NCI-H524 (cell line): ENCODE measurements around the gene MYH7.
"Not testable (repeated sequence)": the region's sequence is repeated elsewhere in the genome, so short reads cannot be mapped to it uniquely, and the experiment has no call there.

Experiments used
- DNase-seq, 2 experiments: peaks; one replicate each; lab custom pipeline; 2025; lab: John Stamatoyannopoulos, UW

Gene MYH7

DNA sequence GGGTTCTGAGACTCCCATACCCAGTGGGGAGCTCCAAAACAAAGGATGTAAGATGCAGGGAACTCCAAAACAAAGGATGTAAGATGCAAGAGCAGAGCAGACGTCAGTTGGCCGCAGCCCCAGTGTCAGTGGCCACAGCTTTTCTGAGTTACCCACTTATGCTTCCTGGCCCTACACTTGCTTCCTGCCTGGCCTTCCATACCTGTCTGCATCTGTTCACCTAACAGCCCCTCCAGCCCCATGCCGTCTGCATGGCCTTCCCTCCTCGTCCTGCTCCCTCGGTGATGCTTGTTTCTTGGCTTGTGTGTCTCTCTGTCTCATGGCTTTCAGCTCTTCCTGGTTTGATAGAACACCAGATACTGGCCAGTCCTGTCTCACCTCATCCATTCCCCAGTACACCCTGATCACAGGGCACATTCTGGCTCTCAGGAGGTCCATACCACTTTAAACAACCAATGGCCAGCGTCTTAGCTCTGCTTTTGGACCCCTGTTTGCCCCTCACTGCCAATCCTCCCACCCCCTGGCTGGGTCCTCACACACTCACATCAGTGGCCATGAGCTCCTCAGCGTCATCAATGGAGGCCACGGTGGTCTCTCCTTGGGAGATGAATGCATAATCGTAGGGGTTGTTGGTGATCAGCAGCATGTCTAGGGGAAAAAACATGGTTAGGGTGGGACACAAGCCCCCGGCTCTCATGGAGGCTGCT is 5.3 kb downstream of the MYH7 start:
- DNase-seq: no peak

DNA sequence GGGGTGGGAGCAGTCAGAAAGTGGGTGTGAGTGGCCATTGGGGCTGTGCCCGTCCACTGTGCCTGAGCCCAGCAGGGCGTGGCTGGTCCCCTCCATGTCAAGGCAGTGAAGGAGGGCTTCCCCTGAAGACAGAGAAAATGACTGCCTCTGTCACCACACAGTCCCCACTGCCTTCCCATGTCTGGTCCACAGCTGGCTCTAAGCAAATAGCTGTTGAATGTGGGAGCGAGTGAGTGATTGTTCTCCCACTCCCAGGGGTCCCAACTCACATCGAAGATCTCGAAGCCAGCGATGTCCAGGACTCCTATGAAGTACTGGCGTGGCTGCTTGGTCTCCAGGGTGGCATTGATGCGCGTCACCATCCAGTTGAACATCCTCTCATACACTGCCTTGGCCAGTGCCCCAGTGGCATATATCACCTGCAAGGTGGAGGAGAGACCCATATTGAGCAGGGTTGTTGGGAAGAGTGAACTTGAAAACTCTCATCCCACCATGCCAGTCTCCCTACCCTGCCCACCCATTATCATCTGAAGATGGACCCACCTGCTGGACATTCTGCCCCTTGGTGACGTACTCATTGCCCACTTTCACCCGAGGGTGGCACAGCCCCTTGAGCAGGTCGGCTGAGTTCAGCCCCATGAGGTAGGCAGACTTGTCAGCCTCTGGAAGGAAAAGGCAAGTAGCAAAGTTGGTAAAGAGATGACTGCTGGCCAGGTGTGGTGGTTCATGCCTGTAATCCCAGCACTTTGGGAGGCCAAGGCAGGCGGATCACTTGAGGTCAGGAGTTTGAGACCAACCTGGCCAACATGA is 6.6 kb downstream of the MYH7 start:
- no peak for DNase-seq

DNA sequence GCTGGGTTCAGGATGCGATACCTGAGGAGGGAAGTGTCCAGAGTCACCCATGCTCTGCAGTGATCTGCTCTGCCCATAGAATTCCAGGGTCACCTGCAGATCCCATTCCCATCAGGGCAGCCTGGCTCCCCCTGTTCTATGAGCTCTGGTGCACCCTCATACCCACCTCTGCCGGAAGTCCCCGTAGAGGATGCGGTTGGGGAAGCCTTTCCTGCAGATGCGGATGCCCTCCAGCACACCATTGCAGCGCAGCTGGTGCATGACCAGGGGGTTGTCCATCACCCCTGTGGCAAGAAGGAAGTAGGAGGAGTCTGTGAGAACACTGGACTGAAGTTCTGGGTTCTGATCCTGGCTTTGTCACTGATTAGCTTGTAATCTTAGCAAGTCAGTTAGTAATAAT is 9.7 kb downstream of the MYH7 start:
- not testable (repeated sequence) for DNase-seq

DNA sequence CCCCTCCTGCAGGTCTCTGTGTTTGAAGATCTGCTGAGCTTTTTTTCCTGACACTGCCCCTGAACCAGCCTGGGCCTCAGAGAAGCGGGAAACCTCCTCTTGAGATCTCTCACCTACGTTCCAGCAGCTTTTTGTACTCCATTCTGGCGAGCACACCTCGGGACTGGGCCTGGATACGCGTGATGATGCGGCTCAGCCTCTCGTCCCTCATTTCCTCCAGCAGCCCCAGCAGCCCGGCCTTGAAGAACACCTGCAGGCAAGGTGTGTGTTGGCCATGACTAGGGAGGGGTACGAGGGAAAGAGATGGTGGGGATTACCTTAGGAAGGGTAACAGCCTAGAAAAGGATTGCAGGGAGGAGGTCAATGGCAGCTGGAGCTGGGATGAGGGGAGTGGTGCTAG is 10.3 kb downstream of the MYH7 start:
- DNase-seq: no peak

DNA sequence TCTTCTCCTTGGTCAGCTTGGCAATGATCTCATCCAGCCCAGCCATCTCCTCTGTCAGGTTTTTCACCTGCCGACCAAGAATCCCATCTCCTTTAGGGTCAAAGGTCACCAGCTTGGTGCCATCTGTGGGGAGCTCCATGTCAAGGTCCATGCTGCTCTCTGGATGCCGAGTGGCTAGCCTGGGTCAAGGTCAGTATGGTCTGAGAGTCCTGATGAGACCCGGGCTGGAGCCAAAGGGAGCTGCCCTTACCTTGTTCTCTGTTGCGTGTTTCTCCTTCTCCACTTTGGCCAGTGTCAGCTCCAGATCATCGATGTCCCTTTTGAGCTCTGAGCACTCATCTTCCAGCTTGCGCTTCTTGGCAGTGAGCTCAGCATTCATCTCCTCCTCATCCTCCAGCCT is 11.8 kb downstream of the MYH7 start:
- no peak for DNase-seq

DNA sequence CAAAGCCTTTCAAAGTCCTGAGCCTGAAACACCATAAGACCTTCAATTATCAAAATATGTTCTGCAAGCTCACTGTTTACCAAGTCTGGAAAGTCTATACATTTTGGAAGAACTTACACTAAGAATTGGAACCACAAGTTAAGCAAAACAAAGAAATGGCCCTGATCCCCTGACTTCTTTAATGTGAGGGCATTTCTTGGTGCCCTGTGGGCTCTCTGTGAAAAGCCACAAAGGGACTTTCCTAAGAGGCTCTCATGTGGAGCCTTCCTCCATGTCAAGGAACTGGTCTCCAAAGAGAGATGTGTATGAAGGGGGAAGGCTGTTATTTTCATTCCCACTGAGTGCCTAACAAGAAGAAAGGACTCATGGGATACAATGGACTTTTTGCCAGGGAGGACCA is 13.9 kb downstream of the MYH7 start:
- DNase-seq: no peak

DNA sequence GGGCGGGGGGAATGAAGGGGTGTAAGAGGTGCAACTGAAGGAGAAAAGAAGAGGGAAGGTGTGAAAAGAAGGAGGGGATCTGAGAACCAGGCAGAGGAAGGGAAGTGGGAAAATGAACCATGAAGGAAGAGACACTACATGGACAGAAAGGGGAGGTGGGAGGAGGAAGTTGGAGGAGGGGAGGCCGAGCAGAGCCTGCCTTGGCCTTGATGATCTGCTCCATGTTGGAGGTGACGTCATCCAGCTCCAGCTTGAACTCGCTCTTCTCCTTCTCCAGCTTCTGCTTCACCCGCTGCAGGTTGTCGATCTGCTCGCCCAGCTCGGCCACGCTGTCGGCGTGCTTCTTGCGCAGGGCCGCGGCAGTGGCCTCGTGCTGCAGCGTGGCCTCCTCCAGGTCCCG is 15.8 kb downstream of the MYH7 start:
- DNase-seq: not testable (repeated sequence)

DNA sequence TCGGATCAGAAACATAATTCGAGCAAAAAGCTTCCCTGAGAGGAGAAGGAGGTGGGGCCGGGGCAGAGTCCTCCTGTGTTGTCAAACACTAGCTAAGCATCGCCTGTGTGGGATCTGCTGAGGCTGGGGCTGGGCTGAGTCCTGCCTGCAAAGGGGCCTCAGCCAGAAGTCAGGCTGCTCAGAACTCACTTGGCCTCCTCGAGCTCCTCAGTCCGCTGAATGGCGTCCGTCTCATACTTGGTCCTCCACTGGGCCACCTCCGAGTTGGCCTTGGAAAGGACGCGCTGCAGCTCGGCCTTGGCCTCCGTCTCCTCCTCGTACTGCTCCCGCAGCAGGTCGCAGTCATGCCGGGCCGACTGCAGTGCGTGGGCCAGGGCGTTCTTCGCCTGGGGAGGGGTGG is 17.4 kb downstream of the MYH7 start:
- no peak for DNase-seq

DNA sequence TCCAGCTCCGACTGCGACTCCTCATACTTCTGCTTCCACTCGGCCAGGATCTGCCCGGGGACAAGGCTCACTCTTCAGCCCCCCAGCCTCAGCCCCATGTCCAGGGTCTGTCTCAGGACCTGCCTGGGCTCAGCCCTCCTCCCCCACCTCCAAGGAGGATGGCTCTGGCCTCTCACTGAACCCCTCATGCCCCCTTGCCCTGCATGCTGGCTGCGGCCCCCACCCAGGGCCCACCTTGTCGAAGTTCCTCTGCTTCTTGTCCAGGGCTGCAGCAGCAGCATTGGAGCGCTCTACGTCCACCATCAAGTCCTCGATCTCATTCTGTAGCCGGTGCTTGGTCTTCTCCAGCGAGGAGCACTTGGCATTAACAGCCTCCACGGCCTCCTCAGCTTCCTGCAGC is 18.2 kb downstream of the MYH7 start:
- DNase-seq: not testable (repeated sequence)

DNA sequence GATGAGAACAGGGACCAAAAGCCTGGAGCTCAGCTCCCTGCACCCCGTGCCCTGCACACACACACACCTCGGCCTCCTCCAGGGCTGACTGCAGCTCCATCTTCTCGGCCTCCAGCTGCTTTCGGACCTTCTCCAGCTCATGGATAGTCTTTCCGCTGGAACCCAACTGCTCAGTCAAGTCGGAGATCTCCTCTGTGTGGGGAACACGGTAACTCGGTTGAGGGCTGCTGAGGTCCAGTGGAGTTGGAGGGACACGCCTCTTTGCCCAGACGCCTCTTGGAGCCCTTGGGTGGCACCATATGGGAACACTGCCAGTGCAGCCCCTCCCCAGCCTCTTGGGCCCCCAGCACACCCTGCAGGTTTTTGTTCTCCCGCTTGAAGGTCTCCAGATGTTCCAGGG is 18.7 kb downstream of the MYH7 start:
- no peak for DNase-seq

DNA sequence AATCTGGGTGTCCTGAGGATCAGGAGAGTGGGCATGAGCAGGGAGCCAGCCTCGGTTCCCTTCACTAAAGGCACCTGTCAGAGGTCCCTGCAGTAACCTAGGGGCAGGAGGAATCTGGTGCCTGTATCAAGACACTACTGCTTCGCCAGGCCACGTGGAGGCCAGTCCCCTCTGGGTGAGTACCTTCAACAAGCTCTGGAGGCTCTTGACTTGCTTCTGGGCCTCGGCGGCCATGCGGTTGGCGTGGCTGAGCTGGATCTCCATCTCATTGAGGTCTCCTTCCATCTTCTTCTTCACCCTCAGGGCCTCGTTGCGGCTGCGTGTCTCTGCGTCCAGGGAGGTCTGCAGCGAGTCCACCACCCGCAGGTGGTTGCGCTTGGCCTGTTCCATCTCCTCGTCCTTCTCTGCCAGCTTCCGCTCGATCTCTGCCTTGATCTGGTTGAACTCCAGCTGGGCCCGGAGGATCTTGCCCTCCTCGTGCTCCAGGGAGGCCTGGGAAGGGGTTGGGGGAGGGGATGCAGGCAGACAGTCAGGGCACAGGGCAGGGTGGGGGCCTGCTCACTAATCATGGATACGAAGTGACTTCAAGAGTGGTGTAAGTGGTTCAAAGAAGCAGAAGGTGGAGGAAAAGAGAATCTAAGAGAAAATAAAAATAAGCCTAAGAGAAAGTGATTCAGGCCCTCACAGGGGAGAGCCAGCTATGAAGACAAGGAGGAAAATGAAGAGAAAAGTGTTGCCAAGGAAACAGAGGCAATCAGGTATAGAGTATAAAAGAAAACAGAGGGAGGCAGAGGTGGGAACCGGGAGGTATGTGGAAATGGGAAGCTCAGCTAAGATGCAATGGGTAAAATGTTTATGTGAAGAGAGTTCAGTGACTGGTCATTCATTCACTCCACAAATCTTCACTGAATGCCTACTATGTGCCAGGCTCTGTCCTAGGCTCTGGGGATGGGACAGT is 19.4 kb downstream of the MYH7 start:
- DNase-seq: no peak

DNA sequence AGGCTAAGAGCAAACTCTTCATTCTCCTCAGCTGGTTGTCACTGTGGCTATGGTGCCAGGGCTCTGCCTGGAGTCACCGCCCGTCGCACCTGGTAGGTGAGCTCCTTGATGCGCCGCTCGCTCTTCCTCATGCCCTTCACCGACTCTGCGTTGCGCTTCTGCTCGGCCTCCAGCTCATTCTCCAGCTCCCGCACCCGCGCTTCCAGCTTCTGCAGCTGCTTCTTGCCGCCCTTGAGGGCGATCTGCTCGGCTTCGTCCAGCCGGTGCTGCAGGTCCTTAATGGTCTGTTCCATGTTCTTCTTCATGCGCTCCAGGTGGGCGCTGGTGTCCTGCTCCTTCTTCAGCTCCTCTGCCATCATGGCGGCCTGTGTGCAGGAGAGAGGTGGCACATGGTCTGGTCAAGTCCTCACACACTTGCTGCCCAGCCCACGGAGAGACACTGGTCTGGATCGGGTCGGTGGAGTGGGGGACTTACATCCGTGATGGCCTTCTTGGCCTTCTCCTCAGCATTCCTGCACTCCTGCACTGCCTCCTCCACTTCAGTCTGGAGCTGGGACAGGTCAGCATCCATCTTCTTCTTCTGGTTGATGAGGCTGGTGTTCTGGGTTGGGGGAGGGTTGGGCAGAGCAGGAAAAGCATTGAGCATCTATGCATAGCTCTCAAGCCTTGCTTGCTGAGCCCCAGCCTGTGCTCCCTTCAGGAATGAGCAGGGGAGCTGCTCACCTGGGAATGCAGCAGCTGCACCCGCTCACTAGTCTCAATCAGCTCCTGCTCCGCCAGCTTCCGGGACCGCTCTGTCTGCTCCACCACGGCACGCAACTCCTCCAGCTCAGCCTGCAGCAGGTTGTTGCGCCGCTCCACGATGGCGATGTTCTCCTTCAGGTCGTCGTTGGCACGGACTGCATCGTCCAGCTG is 20.3 kb downstream of the MYH7 start:
- DNase-seq: no peak

DNA sequence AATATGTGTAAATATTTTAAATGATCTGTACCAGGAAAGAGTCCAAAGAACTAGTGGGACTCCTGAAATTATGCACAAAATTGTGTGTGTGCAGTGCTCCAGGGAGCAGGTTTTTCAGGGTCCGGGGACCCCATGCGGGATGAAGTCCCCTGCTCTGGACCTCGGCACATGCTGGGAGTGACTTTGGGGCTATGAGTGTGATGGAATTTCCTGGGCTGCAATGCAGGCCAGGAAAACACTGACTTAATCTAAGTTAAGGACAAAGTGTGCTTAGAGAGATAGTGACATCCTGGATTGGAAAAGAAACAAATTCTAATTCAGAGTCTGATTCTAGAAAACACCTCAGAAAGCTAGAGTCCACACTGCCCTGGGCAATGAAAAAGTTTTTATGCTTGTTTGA is 21.2 kb downstream of the MYH7 start:
- DNase-seq: no peak

DNA sequence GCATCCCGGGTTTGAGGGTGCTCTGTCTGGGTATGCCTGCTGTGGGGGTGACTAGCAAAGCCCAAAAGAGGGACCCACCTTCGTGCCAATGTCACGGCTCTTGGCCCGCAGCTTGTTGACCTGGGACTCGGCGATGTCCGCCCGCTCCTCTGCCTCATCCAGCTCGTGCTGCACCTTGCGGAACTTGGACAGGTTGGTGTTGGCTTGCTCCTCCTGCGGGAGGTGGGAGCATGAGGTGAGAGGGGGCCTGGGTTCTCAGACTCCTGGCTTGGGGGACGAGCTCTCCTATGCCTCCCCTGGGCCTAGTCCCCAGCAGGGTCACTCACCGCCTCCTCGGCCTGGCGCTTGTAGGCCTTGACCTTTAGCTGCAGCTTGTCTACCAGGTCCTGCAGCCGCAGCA is 21.8 kb downstream of the MYH7 start:
- DNase-seq: no peak

DNA sequence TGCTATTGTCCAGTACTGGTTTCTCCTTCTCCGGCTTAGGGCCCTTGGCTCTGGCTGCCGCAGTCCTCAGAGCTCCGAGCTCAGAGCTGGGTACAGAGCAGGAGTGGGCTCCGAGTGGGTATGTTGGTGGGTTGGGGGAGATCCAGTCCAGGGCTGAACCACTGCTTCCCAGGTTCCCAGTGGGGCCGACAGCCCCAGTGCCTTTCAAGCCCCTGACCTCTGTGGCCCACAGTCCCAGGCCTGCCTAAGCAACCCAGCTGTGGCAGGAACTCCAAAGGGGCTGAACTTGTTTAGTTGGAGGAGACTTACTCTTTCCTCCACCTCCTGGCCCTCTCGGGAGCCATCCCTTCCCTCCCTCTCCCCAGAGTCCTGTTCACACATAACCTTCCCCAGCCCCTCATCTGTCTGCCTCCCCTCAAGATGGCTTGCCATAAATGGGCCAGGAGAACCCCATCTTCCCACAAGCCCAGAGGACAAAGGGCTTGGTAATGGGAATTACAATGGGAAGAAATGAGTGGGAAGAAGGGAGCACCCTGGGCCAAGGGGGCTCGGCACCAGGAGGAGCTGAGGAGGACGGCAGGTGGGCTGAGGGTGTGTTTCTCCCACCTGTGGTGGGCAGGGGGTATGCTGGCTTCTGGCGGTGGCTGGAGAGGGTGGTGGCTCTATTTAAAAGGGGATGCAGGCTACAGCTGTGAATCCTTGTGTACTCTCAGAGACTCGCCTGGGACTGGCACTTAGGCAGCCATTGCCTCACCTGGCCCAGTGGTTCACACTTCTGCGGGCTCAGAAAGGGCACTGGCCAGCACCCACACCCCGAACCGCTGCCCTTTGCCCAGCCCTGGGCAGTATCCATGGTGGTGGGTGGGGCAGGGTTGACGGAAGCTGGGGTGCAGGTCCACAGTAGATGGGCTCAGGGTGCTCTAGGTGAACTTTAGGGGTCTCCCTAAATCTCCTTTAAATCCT is 23.6 kb downstream of the MYH7 start:
- no peak for DNase-seq

DNA sequence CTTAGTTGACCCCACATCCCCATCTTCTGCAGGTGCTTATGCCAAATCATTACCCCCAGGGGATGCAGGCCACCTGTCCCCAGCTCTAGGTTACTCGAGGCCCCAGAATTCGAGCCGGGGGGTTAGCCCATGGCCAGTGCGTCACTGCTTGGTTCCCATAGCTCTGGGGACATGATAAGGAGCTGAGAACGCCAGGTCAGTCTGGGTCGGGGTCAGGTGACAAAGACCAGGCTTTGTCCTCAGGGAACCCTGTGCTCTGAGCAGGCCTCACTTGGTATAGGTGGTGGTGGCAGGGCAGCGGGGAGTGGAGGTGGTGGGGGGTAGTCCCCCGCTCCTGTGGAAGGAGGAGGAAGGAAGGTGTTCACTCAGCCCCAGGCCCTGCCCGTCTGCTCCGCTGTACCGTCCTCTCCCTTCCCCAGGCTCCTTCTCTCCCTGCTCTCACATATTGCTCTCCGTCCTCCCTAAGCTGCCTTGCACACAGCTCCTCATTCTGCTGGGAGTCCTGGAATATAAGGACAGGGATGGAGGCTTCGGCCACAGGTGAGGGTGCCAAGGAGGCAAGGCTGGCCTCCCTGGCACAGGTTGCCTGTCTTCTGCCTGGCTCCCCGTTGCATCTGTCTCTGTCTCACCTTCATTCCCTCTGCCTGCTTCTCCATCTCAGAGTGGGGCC is 25.4 kb downstream of the MYH7 start:
- no peak for DNase-seq

DNA sequence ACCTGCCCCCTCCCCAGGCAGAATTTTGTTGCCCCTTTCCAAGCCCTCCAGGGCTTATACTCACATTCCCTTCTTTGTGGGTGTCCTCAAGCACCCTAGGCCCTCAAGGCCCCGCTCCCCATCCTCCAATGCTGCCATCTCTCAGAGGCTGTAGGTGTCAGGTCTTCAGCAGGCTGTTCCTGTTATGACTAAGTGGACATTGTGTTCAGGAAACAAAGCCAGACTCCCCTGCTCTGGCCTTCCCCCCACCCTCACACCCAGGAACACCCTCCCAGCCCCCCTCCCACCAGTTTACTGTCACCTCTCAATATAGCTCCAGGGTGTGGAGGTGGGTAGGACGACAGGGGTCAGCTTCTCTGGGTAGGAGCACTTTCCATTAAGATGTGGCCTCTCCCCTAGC is 26.0 kb downstream of the MYH7 start:
- DNase-seq: no peak

DNA sequence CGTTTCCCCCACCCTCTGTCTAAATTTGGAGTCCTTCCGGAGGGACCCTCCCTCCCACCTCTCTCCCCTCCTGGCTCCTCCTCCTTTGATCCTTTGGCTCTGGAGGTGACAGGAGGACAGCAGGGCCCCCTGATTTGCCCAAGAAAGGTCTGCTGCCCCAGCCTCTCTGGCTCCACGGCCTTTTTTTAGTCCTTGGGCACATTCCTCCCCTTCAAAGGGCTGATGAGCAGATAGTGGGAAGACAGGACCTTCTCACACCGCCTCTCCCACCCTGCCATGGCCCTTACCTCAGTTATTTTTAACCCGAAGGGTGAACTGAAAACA is 27.2 kb downstream of the MYH7 start:
- no peak for DNase-seq

DNA sequence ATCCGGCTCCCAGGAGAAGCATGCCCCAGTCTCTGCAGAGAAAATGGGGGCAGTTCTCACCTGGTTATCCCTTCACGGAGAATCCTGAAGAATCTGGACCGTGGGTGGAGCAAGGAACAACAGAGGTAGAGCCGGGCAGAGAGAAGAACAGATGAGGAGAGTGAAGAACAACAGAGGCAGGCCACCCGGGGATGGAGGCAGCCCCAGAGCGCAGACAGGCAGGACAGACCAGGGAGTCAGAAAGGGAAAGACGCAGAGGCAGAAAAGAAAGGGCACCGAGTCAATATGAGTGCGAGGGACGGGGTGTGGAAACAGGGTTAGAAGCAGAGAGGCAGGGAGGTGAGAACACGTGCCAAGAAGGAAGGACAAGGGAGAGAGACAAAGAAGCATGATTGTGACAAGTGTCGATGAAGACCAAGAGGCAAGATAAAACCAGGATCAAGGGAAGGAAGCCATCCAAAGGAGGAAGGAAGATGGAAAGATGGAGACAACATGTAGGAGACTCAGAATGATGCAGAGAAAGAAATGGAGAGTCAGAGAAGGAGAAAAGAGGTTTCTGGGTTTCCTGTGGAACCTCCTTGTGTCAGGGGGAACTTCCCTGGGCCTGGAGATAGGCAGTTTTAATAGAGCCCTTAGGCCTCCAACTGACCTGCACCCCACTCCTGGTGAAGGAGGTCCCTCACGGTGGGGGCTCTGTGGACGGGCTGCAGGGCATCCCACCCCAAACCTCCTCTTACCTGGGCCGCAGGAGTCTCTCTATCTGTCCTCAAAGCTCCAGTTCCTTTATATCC is 27.7 kb downstream of the MYH7 start, which contains the start of gene MYH6:
MYH6 (minus strand) TSS at position 758 of the 791 bp plus-strand sequence. CDS start 1,050 bp downstream, outside the sequence.
- DNase-seq: no peak
